Left lung (tissue), 10 donors: Measurements from ENCODE around the gene TKTL1. TPM values are rescaled to one million over a fixed set of nuclear protein-coding genes. Genes with fewer than 3 reads are reported as not detected.

Source experiments
- ATAC-seq: fragments of 200-7000 bp; cut with Tn5 transposase; one replicate; pipeline ENCODE4 v1.9.1; 2020; ENCODE audit warnings: moderate library complexity
- DNase-seq, 4 donors: peaks; one replicate each; pipeline ENCODE4 v3.0.0-alpha.2; 2013 to 2020
- H3K27ac ChIP-seq, 2 donors: fragments of 200-600 bp; sonication (generic) in 1 of 2; one replicate each; pipeline versions ENCODE4 v1.5.0 to v1.8.0; 2020 to 2021
- H3K27me3 ChIP-seq, 2 donors: fragments of 200-600 bp; sonication (generic) in 1 of 2; one replicate each; pipeline versions ENCODE4 v1.5.0 to v1.8.0; 2020 to 2021
- H3K36me3 ChIP-seq, 2 donors: fragments of 200-600 bp; sonication (generic) in 1 of 2; one replicate each; pipeline versions ENCODE4 v1.5.0 to v1.8.0; 2020 to 2021
- H3K4me1 ChIP-seq, 2 donors: fragments of 200-600 bp; one replicate each; pipeline ENCODE4 v1.8.0; 2021
- H3K4me3 ChIP-seq, 2 donors: fragments of 200-600 bp; sonication (generic) in 1 of 2; one replicate each; pipeline versions ENCODE4 v1.5.0 to v1.8.0; 2020 to 2021; ENCODE audit warnings: mild to moderate bottlenecking in 1 of 2
- H3K9me3 ChIP-seq, 2 donors: fragments of 200-600 bp; sonication (generic) in 1 of 2; one replicate each; pipeline versions ENCODE4 v1.5.0 to v1.8.0; 2020 to 2021
- intact Hi-C, 2 donors: fragments of 100-400 bp; cut with DNase I; formaldehyde crosslinking; loops; one replicate each; pipeline versions ENCODE4 v1.11.2 to v1.14.2; 2022
- polyA plus RNA-seq, 6 donors: library from polyadenylated mRNA; unstranded; fragments of 120-200 nt; gene quantifications; one replicate each; pipeline ENCODE4 v1.2.1, GENCODE V29; 2013; ENCODE audit not compliant: insufficient read length in 6 of 6
- total RNA-seq, 2 donors: library from RNA; stranded (reverse); fragmentation: NEBNext Ultra II Directional; extraction: Animal tissue kit (Norgen Biotek cat#: 25700); gene quantifications; one replicate each; pipeline ENCODE4 v1.2.1, GENCODE V29; 2021
- TF ChIP-seq, protein P1 (sequence below), 2 donors: fragments of 200-600 bp; sonication (generic) in 1 of 2; IDR thresholded peaks; one replicate each; pipeline versions ENCODE4 v1.5.0 to v1.8.0; 2021; ENCODE audit warnings: antibody characterized with exemption in 2 of 2
- donor health status: DM: no; HTN: yes; CAD: no.
- donor health status: DM: no; HTN: no; CAD: no.

The TKTL1 gene
- total and polyA plus RNA-seq, 8 donors: 0.27 to 0.52 (median 0.43) TPM; not detected in 1

GRCh38 chrX:154348114-154348531 lies 52.5 kb downstream of the TKTL1 start:
- no peak overlapping the region for H3K27ac ChIP-seq
- no peak overlapping the region for H3K4me3 ChIP-seq
- no peaks in the 10 kb centered on the region for H3K27me3 ChIP-seq
- DNase-seq: peak in 1 of 4 donors; percentile 6
- H3K4me1 ChIP-seq: peaks cover 0 to 20% of the 10 kb centered on the region in 2 donors
- intact Hi-C loops: no loop called here
- H3K9me3 ChIP-seq: no peaks in the 10 kb centered on the region
- H3K36me3 ChIP-seq: peaks cover 0 to 52% of the 10 kb centered on the region in 2 donors
- ATAC-seq: no peak
- TF ChIP-seq, protein P1, sequence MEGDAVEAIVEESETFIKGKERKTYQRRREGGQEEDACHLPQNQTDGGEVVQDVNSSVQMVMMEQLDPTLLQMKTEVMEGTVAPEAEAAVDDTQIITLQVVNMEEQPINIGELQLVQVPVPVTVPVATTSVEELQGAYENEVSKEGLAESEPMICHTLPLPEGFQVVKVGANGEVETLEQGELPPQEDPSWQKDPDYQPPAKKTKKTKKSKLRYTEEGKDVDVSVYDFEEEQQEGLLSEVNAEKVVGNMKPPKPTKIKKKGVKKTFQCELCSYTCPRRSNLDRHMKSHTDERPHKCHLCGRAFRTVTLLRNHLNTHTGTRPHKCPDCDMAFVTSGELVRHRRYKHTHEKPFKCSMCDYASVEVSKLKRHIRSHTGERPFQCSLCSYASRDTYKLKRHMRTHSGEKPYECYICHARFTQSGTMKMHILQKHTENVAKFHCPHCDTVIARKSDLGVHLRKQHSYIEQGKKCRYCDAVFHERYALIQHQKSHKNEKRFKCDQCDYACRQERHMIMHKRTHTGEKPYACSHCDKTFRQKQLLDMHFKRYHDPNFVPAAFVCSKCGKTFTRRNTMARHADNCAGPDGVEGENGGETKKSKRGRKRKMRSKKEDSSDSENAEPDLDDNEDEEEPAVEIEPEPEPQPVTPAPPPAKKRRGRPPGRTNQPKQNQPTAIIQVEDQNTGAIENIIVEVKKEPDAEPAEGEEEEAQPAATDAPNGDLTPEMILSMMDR (IDR thresholded peaks at IDR 0.05): no peak

DNA sequence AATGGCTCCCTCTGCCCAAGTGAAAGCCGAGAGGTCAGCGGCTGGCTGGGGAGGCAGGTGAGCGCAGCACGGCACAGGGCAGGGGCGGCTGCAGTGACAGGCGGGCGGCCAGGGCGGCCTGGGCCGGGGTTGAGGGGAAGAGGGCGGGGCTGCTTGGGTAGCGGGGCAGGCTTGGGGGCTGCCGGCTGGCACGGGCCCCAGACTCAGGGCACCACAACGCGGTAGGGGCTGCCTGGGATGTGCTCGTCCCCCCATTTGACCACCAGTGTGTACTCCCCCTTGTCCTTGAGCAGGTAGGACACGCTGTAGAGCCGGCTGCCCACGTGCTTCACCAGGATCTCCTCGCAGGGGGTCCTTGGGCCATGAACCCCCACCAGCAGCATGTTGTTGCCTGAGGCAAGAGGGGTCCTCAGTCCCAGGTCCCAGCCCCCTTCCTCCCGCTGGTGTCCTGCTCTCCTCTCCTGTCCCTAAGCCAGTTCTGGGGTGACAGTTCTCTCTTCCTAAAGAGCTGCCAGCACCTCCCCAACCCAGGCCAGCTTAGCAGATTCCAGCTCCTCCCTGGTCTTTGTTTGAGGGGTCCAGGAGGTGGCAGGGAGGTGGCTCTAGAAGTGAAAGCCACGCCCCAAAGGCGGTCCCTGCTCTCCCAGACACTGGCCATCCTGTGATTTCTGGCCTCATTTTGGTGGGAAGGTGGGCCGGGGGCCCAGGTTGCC lies 53.2 kb downstream of the TKTL1 start:
- TF ChIP-seq, protein P1 (IDR thresholded peaks at IDR 0.05): no peak
- intact Hi-C loops: no loop called here
- Histone ChIP-seq H3K9me3 (no peaks in the 10 kb centered on the region), H3K4me3 (no peak overlapping the region), H3K27ac (no peak overlapping the region), H3K4me1 (peaks cover 0 to 20% of the 10 kb centered on the region in 2 donors), H3K27me3 (no peaks in the 10 kb centered on the region), H3K36me3 (peaks cover 0 to 59% of the 10 kb centered on the region in 2 donors)
- no peak for ATAC-seq
- DNase-seq: peak in 1 of 4 donors; percentile 57

DNA sequence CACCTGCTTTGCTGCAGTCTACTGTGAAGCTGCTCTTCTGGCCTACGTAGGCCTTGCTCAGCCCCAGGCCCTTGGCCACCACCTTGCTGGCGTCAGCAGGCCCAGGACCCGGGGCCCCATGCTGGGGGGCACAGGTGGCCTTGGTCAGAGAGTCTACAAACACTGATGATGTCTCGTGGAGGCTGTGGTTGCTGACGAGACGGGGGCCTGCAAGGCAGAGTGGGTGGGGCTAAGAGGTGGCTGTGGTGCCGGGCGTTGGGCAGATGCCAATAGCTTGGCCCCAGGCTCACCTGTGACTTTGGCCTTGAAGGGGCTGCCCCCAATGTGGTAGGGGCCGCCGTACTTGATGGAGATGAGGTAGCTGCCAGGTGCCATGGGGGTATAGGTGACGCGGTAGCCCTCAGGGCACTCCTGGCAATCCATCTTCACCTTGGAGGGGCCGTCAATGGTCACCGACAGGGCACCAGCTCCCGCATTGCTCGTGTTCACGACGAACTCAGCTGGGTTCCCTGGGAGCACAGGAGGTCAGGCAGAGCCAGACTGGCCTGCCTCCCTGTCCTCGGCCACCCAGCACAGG lies 53.9 kb downstream of the TKTL1 start:
- Histone ChIP-seq H3K9me3 (no peaks in the 10 kb centered on the region), H3K4me1 (peaks cover 0 to 20% of the 10 kb centered on the region in 2 donors), H3K4me3 (no peak overlapping the region), H3K27me3 (no peaks in the 10 kb centered on the region), H3K36me3 (peaks cover 0 to 65% of the 10 kb centered on the region in 2 donors), H3K27ac (no peak overlapping the region)
- peak in 2 of 4 donors; percentile 31 to 41 for DNase-seq
- TF ChIP-seq, protein P1 (IDR thresholded peaks at IDR 0.05): no peak
- ATAC-seq: no peak
- intact Hi-C loops: no loop called here

DNA sequence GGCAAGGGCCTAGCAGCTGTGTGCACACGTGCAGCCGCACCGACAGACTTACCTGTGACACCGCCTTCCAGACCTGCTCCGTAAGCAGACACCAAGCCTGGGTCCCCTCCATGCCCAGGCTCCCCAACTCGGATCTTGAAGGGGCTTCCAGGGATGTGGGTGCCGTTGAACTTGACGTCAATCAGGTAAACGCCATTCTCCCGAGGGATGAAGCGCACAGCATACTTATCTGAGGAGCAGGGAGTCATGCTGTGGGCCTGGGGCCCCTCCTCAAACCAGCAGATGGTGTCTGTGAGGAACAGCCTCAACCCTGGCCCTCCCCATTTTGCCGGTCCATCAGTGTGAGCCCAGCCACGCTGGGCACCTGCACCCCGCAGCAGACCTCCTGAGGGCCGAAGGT lies 54.4 kb downstream of the TKTL1 start:
- ATAC-seq (no peak), DNase-seq (peak in 1 of 4 donors; percentile 32)
- no peaks in the 10 kb centered on the region for H3K9me3 ChIP-seq
- H3K27me3 ChIP-seq: no peaks in the 10 kb centered on the region
- no peak overlapping the region for H3K4me3 ChIP-seq
- H3K4me1 ChIP-seq: peaks cover 0 to 20% of the 10 kb centered on the region in 2 donors
- no peak overlapping the region for H3K27ac ChIP-seq
- intact Hi-C loops: no loop called here
- H3K36me3 ChIP-seq: peaks cover 0 to 70% of the 10 kb centered on the region in 2 donors
- TF ChIP-seq, protein P1 (IDR thresholded peaks at IDR 0.05): no peak

GRCh38 chrX:154350429-154351182 lies 55.0 kb downstream of the TKTL1 start:
- no peak for ATAC-seq
- intact Hi-C loops: no loop called here
- TF ChIP-seq, protein P1 (IDR thresholded peaks at IDR 0.05): no peak
- no peak overlapping the region for H3K4me3 ChIP-seq
- H3K9me3 ChIP-seq: no peaks in the 10 kb centered on the region
- H3K27me3 ChIP-seq: no peaks in the 10 kb centered on the region
- H3K36me3 ChIP-seq: peaks cover 0 to 77% of the 10 kb centered on the region in 2 donors
- peak in 1 of 4 donors; percentile 33 for DNase-seq
- H3K4me1 ChIP-seq: peaks cover 0 to 20% of the 10 kb centered on the region in 2 donors
- H3K27ac ChIP-seq: peak overlapping the region in 1 of 2 donors; percentile 23
